GM18907 (cell line): Measurements from ENCODE around the gene RCBTB1.
A peak's percentile ranks its signal among the peaks of the same experiment; 100 is the strongest.
"Not testable (repeated sequence)": the region's sequence is repeated elsewhere in the genome, so short reads cannot be mapped to it uniquely, and the experiment has no call there.

Source experiments
- ATAC-seq: cut with Tn5 transposase; IDR thresholded peaks from one replicate; pipeline ENCODE4 v1.9.1; 2021; ENCODE audit warnings: mild to moderate bottlenecking, moderate library complexity; ENCODE audit not compliant: unreplicated experiment

The RCBTB1 gene

DNA sequence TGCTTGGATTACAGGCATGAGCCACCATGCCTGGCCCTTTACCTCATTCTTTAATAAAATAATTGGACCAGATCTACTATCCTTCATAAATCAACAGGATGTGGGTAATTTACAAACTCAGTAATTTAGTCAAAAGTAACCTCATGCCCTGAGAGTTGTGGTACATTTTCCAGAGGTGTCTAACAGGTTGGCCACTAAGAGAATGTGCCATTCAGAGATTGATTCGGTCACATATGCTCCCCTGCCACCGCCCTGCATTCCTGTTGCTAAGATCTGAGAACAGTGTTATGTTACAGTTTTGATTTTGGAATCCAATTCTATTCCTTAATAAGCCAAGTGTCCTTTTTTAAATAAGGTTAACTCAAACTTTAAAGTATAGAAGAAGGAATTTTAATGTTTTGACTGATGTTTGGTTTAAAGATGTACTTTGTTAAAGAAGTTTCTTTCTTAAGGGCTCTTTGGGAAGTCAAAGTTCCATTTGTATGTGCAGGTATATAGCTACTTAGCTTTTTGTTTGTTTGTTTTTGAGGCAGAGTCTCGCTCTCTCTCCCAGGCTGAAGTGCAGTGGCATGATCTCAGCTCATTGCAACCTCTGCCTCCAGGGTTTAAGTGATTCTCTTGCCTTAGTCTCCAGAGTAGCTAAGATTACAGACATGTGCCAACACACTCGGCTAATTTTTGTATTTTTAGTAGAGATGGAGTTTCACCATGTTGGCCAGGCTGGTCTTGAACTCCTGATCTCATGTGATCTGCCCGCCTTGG is 60.4 kb downstream of the RCBTB1 start:
- ATAC-seq: no peak

DNA sequence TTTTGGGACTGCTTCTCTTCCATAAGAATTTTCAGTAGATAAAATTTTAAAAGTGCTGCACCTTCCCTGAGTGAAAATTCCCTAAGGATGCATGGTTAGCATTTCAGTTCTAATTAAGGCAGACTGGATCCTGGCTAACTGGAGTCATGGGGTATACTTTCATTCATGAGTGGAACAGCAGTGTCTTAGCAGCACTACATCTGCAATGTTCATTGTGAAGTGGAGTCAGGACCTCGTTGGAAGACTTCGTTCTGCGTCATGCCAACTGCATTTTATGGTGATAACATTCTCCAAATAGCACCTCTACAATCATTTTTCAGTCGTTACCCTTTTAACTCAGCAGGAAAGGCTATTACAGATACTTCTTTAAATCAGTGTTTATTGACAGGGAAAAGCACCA is 64.1 kb downstream of the RCBTB1 start:
- no peak for ATAC-seq

DNA sequence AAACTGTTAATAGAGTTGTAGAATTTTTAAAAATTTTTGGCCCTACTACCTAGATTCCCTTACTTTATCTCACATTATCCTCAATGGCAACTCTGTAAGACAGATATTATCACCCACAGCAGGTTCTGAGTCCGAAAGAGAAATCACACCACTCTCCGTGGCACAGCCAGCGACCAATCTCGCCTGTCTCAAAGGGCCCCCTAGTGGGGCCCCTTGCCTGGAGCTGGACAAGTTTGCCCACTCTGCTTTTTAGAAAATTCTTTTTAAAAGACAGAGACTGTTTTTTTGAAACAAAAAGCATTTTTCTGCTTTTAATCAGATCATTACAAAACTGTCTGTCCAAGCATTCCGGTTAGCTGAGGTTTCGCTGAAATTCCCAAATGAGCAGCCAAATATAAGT is 67.9 kb downstream of the RCBTB1 start:
- no peak for ATAC-seq

DNA sequence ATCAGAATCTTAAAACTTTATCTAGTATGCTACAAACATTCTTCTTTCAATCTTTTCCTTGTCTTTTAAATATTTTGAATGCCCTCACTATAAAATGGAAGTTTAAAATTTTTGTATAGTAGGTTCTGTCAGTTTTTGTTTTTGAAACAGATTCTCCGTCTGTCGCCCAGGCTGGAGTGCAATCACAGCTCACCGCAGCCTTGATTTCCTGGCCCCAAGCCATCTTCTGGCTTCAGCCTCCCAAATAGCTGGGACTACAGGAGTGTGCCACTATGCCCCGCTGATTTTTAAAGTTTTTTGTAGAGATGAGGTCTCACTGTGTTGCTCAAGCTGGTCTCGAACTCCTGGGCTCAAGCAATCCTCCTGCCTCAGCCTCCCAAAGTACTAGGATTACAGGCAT is 68.9 kb downstream of the RCBTB1 start:
- no peak for ATAC-seq

DNA sequence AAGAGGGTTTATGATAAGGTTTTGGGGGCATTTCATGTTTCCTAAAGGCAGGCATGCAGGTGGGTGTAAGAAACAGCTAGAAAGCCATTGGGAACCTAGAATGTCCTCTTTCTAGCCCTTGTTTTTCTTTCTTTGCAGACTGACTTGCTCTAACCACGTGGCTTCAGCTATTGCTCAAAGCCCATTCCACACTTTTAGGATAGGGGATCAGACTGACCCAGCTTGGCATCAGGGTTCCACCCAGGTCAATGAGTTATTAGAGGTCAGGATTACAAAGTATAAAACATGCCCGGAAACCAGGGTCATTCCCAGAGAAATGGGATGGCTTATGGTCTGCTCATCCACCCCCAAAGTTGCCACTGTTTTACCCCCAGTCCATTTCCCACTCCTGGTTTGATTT is 72.8 kb downstream of the RCBTB1 start:
- no peak for ATAC-seq

DNA sequence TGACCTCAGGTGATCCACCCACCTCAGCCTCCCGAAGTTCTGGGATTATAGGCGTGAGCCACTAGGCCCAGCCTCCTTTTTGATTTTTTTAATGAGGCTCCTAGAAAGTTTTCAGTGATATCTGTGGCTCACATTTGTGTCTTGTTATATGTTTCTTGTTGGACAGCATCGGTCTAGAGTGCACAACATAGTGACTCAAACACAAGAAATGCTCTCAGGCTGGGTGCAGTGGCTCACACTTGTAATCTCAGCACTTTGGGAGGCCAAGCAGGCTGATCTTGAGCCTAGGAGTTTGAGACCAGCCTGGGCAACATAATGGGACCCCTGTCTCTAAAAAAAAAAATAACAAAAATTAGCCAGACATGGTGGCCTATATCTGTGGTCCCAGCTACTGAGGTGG is 81.4 kb downstream of the RCBTB1 start:
- ATAC-seq: no peak

DNA sequence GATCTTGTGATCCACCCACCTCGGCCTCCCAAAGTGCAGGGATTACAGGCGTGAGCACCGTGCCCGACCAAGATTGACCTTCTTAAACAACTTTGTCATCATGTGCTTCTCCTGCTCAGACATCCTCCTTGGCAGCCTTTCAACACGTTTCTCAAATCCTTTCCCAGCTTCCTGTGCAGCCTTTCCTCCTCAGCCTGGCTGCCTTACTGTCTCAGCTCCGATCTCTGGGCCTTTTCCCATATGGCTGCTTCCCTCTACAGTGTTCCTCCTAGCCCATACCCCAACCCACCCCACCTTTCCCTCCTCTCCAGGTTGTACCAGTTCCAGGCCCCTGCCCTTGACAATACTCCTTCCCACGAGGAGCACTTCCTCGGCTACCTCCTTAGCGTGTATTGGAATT is 82.4 kb downstream of the RCBTB1 start:
- no peak for ATAC-seq

DNA sequence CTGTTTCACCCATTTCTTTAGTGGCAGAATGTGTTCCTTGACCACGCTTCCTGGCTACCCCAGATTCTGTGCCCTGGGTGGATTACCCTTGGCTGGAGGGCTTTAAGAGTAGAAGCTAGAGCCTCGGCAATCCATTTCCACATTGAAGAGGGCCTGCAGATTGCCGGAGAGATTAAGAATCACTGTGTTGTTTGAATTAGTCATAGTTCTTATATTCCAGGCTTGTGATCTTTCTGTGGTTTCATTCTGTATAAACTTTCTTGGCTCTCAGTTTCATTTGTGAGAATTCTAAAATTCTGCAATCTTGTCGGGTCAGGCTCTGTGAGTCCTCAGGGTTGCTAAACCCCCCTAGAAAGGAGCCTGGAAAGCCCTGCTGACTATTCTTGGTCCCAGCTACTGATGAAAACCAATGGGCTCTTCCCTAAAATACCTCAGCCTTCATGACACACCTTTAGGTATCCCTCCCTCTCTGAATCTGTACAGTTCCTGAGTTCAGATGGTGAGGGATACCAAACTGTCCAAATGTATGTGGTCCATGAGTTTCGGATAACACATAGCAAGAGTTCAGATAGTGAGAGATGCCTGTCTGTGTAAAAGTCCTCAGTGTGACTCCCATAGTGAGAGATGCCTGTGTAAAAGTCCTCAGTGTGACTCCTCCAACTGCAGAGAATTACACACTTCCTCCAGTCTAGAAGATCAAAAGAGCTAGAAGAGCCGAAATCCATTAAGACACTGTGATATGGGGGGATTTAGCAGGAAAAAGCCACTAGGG is 85.3 kb downstream of the RCBTB1 start:
- no peak for ATAC-seq

DNA sequence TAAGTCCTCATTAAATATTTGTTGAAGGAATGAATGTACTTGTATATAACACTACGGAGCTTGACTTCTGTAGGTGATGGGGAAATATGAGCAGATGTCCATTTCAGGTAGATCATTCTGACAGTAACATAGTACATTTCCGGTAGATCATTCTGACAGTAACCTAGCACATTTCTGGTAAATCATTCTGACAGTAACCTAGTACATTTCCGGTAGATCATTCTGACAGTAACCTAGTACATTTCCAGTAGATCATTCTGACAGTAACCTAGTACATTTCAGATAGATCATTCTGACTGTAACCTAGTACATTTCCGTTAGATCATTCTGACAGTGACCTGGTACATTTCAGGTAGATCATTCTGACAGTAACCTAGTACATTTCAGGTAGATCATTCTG is 87.2 kb downstream of the RCBTB1 start:
- ATAC-seq: no peak

DNA sequence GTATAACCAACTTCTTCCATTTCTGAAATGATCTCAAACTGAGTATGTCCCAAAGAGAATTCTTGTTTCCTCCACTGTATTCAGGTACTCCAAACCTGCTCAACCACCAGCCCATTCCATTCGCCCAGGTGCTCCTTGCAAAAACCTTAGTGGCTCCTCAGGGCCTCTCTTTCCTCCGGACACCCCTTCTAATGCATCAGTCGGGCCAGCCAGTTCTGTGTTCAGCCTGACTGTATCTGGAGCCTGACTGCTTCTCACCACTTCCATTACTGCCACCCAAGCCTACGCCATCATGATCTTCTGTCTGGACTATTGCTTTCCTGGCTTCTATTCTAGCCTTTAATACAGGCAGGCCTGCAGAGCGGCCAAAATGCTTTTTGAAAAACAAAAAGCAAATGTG is 88.1 kb downstream of the RCBTB1 start:
- ATAC-seq: no peak

DNA sequence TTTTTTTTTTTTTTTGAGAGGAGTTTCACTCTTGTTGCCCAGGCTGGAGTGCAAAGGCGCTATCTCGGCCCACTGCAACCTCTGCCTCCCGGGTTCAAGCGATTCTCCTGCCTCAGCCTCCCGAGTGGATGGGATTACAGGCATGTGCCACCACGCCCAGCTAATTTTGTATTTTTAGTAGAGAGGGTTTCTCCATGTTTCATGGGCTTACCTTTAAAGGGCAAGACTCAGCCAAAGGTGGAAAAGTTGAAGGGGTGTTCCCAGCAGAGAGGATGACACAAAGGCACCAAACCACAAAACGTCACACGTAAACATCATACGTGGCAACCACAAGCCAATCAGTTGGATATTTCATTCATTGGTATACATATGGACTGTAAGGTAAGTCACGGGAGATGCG is 88.5 kb downstream of the RCBTB1 start:
- not testable (repeated sequence) for ATAC-seq

DNA sequence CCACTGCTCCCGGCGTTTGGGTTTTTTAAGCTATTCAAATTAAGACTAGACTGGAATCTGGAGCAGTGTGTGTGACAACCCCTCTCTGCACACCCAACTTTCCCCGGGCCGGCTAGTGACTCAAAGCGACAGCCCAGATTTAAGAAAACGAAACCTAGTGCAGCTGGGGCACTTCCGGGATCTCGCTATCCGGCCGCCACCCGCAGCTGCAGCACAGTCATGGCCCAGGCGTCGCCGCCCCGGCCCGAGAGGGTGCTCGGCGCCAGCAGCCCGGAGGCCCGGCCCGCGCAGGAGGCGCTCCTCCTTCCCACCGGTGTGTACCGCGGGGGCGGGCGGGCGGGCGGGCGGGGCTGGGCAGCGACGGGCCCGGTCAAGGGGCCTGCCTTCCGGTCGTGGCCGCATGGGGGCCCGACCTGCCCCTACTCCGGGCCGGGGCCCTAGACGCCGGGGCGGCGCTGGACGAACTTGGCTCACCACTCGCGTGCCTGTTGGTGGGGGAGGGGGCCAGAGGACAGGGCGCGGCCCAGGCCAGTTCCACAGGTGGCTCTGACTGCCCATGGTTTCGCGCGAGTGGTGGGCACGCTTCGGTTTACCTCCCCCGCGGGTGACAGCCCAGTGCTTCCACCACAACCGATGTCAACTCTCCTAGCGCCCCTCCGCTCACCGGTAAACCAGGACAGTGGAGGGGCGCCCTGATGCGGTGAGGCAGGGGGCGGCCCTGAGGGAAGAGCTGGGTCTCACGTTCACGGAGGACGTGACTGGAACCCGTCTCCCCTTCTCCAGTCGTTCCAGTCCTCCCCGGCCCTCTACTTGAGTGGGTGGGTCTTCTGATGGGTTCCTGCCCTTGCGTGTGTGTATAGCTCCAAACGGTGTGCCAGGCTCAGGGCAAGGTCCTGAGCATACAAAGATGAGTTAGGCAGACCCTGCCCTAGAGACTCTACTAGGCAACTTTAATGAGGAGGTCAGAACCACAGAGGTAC is 89.3 kb downstream of the RCBTB1 start, which contains the start of gene PHF11:
Gene PHF11, plus strand, starts transcription at position 171 of the 980 bp plus-strand sequence. Its CDS starts 49 bp downstream, at position 220.
- peak; percentile 88 for ATAC-seq

DNA sequence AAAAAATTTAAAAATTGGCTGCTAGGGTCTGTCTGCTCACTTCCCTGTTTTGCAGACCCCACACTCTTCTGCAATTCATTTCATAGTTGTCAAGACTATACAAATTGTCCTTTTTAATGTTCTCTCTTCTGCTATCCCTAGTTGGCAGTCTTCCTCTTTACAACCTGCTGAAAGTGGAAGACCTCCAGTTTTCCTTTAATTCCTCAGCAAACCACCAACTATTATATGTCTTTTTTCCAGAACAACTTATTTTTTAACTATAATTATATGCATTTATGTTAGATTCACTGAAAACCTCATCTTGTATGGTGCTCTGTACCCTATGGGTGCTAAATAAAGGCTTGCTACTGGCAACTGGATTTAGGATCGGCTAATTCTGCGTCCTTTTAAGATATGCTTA is 90.7 kb downstream of the RCBTB1 start:
- ATAC-seq: no peak

DNA sequence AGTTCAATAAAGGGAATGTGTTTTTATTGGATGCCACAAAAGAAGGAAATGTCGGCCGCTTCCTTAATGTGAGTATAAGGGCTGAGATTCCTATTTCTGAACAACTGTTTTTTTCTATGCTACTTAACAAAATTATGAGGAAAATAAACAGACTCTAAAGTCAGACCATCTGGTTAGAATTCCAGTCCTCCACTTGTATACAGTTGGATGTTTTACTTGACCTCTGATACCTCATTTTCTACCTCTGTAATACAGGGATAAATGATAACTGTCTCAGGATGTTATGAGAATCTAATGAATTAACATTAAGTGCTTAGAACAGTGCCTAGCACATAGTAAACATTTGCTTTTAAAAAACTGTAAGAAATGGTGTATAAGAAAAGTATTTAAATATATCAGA is 96.8 kb downstream of the RCBTB1 start:
- ATAC-seq: no peak
